Activated CD4-positive, alpha-beta T cell treated with anti-CD3 and anti-CD28 coated beads for 24 hours (primary cell): ENCODE results near the gene POLR3A.
"Not testable (repeated sequence)": the region's sequence is repeated elsewhere in the genome, so short reads cannot be mapped to it uniquely, and the experiment has no call there.

ENCODE experiments used
- DNase-seq, 2 donors: peaks; one replicate each; pipeline ENCODE4 v3.0.0-alpha.2; 2020; ENCODE audit warnings: low read depth in 2 of 2

Gene POLR3A

GRCh38 chr10:78019264-78019663 is 10.1 kb downstream of the POLR3A start:
- DNase-seq, result no peak

GRCh38 chr10:78017856-78018255 is 11.5 kb downstream of the POLR3A start:
- no peak for DNase-seq

- DNase-seq, result no peak
These were observed 13.8 kb downstream of the POLR3A start for GRCh38 chr10:78015546-78015945.

- no peak for DNase-seq
These were observed 15.8 kb downstream of the POLR3A start for GRCh38 chr10:78013564-78013963.

- no peak for DNase-seq
These were observed 18.2 kb downstream of the POLR3A start for GRCh38 chr10:78011065-78011464.

GRCh38 chr10:78010278-78010677 is 19.0 kb downstream of the POLR3A start:
- no peak for DNase-seq

- DNase-seq, result no peak
These were observed 19.7 kb downstream of the POLR3A start for GRCh38 chr10:78009662-78010061.

GRCh38 chr10:78007172-78007571 is 22.1 kb downstream of the POLR3A start:
- no peak for DNase-seq

GRCh38 chr10:78004215-78005026 is 24.9 kb downstream of the POLR3A start:
- DNase-seq, result no peak

- DNase-seq, result no peak
These were observed 26.6 kb downstream of the POLR3A start for GRCh38 chr10:78002541-78003288.

- no peak for DNase-seq
These were observed 28.3 kb downstream of the POLR3A start for GRCh38 chr10:78000956-78001472.

GRCh38 chr10:78000206-78000605 is 29.1 kb downstream of the POLR3A start:
- no peak for DNase-seq

- not testable (repeated sequence) for DNase-seq
These were observed 30.5 kb downstream of the POLR3A start for GRCh38 chr10:77998780-77999179.

GRCh38 chr10:77993620-77994019 is 35.7 kb downstream of the POLR3A start:
- DNase-seq, result no peak

- DNase-seq, result no peak
These were observed 40.1 kb downstream of the POLR3A start for GRCh38 chr10:77989081-77989724.

GRCh38 chr10:77987671-77988255 is 41.6 kb downstream of the POLR3A start:
- DNase-seq, result no peak

GRCh38 chr10:77984986-77985385 is 44.3 kb downstream of the POLR3A start:
- no peak for DNase-seq

GRCh38 chr10:77983384-77984341 is 45.7 kb downstream of the POLR3A start:
- DNase-seq, result no peak

GRCh38 chr10:77981281-77981680 is 48.0 kb downstream of the POLR3A start:
- no peak for DNase-seq

GRCh38 chr10:77979221-77979620 is 50.1 kb downstream of the POLR3A start:
- DNase-seq, result no peak

GRCh38 chr10:77978360-77978759 is 51.0 kb downstream of the POLR3A start:
- DNase-seq, result no peak
